PFSK-1 (cell line): ENCODE measurements around the gene PAX4.

Experiments used
- FOXP2 ChIP-seq: optimal IDR thresholded peaks from 2 replicates; pipeline ENCODE3; 2011; ENCODE audit warnings: borderline replicate concordance, control low read depth, inconsistent platforms; ENCODE audit not compliant: insufficient read depth; ENCODE audit errors: extremely low read length, extremely low read depth
- POLR2AphosphoS5 ChIP-seq: IDR thresholded peaks from 2 replicates; pipeline ENCODE4 v1.6.1; 2012; ENCODE audit warnings: low read depth, mild to moderate bottlenecking, control low read depth, low read length, moderate library complexity
- SIN3A ChIP-seq: IDR thresholded peaks from 2 replicates; pipeline ENCODE4 v1.6.1; 2012; ENCODE audit warnings: mild to moderate bottlenecking, low read length, moderate library complexity, borderline replicate concordance; ENCODE audit not compliant: insufficient read depth
- TAF1 ChIP-seq: IDR thresholded peaks from 2 replicates; pipeline ENCODE4 v1.6.1; 2012; ENCODE audit warnings: low read length, control low read depth, borderline replicate concordance; ENCODE audit not compliant: insufficient read depth
- TF ChIP-seq, protein P1 (sequence below), 2 experiments: IDR thresholded peaks; 2 replicates each; pipeline versions ENCODE4 v1.6.1 to v1.8.0; 2011 to 2012; ENCODE audit warnings: low read depth in 2 of 2, low read length in 2 of 2, control low read depth in 1 of 2, inconsistent platforms in 1 of 2, mild to moderate bottlenecking in 1 of 2, moderate library complexity in 1 of 2; ENCODE audit not compliant: insufficient read depth in 1 of 2

The PAX4 gene

DNA sequence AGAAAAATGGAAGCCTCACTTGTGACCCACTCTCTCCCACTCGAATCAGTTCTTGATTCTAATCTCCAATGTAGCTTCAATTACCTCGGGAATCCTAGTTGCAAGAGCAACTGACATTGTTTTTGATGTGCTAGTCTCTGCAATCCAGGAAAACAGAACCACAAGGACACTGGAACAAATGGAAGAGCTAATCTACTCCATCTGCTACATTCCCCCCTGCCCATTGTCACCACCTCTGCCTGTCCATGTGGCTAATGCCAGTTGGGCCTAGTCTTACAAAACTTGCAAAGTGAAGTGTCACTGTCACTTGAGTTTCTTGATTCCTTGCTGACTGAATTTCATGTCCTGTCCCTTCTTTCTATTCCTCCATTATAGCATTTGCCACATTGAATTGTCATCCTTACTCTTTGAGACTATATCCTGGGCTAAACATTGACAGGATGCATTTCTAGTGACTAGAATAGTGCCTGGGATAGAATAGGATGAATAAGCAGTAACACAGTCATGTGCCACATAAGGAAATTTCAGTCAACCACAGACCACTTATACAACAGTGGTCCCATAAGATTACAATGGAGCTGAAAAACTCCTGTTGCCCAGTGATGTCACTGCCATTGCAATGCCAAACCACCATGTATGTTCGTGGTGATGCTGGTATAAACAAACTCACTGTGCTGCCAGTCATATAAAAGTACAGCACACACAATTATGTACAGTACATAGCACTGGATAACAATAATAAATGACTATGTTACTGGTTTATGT is 46.0 kb downstream of the PAX4 start:
- TF ChIP-seq, protein P1, sequence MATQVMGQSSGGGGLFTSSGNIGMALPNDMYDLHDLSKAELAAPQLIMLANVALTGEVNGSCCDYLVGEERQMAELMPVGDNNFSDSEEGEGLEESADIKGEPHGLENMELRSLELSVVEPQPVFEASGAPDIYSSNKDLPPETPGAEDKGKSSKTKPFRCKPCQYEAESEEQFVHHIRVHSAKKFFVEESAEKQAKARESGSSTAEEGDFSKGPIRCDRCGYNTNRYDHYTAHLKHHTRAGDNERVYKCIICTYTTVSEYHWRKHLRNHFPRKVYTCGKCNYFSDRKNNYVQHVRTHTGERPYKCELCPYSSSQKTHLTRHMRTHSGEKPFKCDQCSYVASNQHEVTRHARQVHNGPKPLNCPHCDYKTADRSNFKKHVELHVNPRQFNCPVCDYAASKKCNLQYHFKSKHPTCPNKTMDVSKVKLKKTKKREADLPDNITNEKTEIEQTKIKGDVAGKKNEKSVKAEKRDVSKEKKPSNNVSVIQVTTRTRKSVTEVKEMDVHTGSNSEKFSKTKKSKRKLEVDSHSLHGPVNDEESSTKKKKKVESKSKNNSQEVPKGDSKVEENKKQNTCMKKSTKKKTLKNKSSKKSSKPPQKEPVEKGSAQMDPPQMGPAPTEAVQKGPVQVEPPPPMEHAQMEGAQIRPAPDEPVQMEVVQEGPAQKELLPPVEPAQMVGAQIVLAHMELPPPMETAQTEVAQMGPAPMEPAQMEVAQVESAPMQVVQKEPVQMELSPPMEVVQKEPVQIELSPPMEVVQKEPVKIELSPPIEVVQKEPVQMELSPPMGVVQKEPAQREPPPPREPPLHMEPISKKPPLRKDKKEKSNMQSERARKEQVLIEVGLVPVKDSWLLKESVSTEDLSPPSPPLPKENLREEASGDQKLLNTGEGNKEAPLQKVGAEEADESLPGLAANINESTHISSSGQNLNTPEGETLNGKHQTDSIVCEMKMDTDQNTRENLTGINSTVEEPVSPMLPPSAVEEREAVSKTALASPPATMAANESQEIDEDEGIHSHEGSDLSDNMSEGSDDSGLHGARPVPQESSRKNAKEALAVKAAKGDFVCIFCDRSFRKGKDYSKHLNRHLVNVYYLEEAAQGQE (IDR thresholded peaks at IDR 0.05; ENCODE audit: insufficient read depth in 1 of 2, low read depth in 2 of 2, low read length in 2 of 2): no peak
- TF ChIP-seq SIN3A: no peak
- TF ChIP-seq POLR2AphosphoS5: no peak
- TF ChIP-seq TAF1: no peak
- TF ChIP-seq FOXP2: no peak

DNA sequence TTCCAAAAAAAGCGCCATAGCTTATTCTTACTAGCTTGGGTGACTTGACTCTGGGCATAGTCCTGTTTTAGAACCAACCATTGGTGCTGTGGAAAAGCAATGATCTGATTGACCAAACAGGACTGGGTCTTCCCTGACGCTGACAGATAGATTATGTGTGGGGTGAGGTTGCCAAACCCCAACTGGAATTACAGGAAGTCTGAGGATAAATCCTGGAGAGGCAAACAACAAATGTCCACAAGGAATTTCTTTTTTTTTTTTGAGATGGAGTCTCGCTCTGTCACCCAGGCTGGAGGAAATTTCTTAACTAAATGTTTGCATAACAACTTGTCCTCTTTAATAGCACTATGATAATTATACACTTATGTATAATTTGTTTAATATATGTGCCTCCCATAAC is 51.7 kb downstream of the PAX4 start:
- TF ChIP-seq, protein P1 (IDR thresholded peaks at IDR 0.05; ENCODE audit: insufficient read depth in 1 of 2, low read depth in 2 of 2, low read length in 2 of 2): no peak
- TF ChIP-seq FOXP2: no peak
- TF ChIP-seq POLR2AphosphoS5: no peak
- no peak for TF ChIP-seq TAF1
- no peak for TF ChIP-seq SIN3A
